ENCODE data around the gene PCBD1.
A peak's percentile ranks its signal among the peaks of the same experiment; 100 is the strongest.
"Not testable (repeated sequence)": the region's sequence is repeated elsewhere in the genome, so short reads cannot be mapped to it uniquely, and the experiment has no call there.

The PCBD1 gene

GRCh38 chr10:70927189-70927943 lies 39.0 kb upstream of the PCBD1 start:
- FAIRE-seq (no peak), DNase-seq (ENCODE audit: insufficient read length) (no peak)
- TF ChIP-seq POLR2AphosphoS5 (IDR thresholded peaks at IDR 0.05; ENCODE audit: low read depth, low read length) (no peak), POLR2A (IDR thresholded peaks at IDR 0.05; ENCODE audit: low read depth, low read length) (no peak), TAF1 (IDR thresholded peaks at IDR 0.05; ENCODE audit: borderline replicate concordance, low read depth, low read length) (no peak)

- FAIRE-seq (no peak), DNase-seq (ENCODE audit: insufficient read length) (no peak)
- no peak for TF ChIP-seq POLR2AphosphoS5 (IDR thresholded peaks at IDR 0.05; ENCODE audit: low read depth, low read length)
- no peak for TF ChIP-seq POLR2A (IDR thresholded peaks at IDR 0.05; ENCODE audit: low read depth, low read length)
- TF ChIP-seq TAF1 (IDR thresholded peaks at IDR 0.05; ENCODE audit: borderline replicate concordance, low read depth, low read length), result no peak
Observed at GRCh38 chr10:70926226-70927000, 38.0 kb upstream of the PCBD1 start.

- DNase-seq (ENCODE audit: insufficient read length), result peak; percentile 73
- no peak for TF ChIP-seq POLR2AphosphoS5 (IDR thresholded peaks at IDR 0.05; ENCODE audit: low read depth, low read length)
- TF ChIP-seq POLR2A (IDR thresholded peaks at IDR 0.05; ENCODE audit: low read depth, low read length), result no peak
- no peak for TF ChIP-seq TAF1 (IDR thresholded peaks at IDR 0.05; ENCODE audit: borderline replicate concordance, low read depth, low read length)
- FAIRE-seq, result peak; percentile 46
Observed at GRCh38 chr10:70925377-70926225, 37.2 kb upstream of the PCBD1 start.

GRCh38 chr10:70923696-70924095 lies 35.3 kb upstream of the PCBD1 start:
- TF ChIP-seq POLR2A (IDR thresholded peaks at IDR 0.05; ENCODE audit: low read depth, low read length), result no peak
- TF ChIP-seq POLR2AphosphoS5 (IDR thresholded peaks at IDR 0.05; ENCODE audit: low read depth, low read length), result no peak
- no peak for TF ChIP-seq TAF1 (IDR thresholded peaks at IDR 0.05; ENCODE audit: borderline replicate concordance, low read depth, low read length)
- DNase-seq (ENCODE audit: insufficient read length) (no peak), FAIRE-seq (no peak)

- TF ChIP-seq POLR2AphosphoS5 (IDR thresholded peaks at IDR 0.05; ENCODE audit: low read depth, low read length) (no peak), TAF1 (IDR thresholded peaks at IDR 0.05; ENCODE audit: borderline replicate concordance, low read depth, low read length) (no peak), POLR2A (IDR thresholded peaks at IDR 0.05; ENCODE audit: low read depth, low read length) (no peak)
- DNase-seq (ENCODE audit: insufficient read length) (no peak), FAIRE-seq (no peak)
Observed at GRCh38 chr10:70921285-70921684, 32.9 kb upstream of the PCBD1 start.

- DNase-seq (ENCODE audit: insufficient read length) (no peak), FAIRE-seq (no peak)
- TF ChIP-seq POLR2A (IDR thresholded peaks at IDR 0.05; ENCODE audit: low read depth, low read length), result no peak
- no peak for TF ChIP-seq TAF1 (IDR thresholded peaks at IDR 0.05; ENCODE audit: borderline replicate concordance, low read depth, low read length)
- no peak for TF ChIP-seq POLR2AphosphoS5 (IDR thresholded peaks at IDR 0.05; ENCODE audit: low read depth, low read length)
Observed at GRCh38 chr10:70920519-70920918, 32.2 kb upstream of the PCBD1 start.

GRCh38 chr10:70919906-70920305 lies 31.5 kb upstream of the PCBD1 start:
- DNase-seq (ENCODE audit: insufficient read length); FAIRE-seq: not testable (repeated sequence)

GRCh38 chr10:70918851-70919530 lies 30.6 kb upstream of the PCBD1 start:
- no peak for DNase-seq (ENCODE audit: insufficient read length)
- no peak for TF ChIP-seq POLR2A (IDR thresholded peaks at IDR 0.05; ENCODE audit: low read depth, low read length)
- TF ChIP-seq POLR2AphosphoS5 (IDR thresholded peaks at IDR 0.05; ENCODE audit: low read depth, low read length), result no peak
- no peak for TF ChIP-seq TAF1 (IDR thresholded peaks at IDR 0.05; ENCODE audit: borderline replicate concordance, low read depth, low read length)
- FAIRE-seq, result no peak

GRCh38 chr10:70917635-70918034 lies 29.3 kb upstream of the PCBD1 start:
- FAIRE-seq, result no peak
- TF ChIP-seq TAF1 (IDR thresholded peaks at IDR 0.05; ENCODE audit: borderline replicate concordance, low read depth, low read length), result no peak
- TF ChIP-seq POLR2A (IDR thresholded peaks at IDR 0.05; ENCODE audit: low read depth, low read length), result no peak
- no peak for TF ChIP-seq POLR2AphosphoS5 (IDR thresholded peaks at IDR 0.05; ENCODE audit: low read depth, low read length)

GRCh38 chr10:70917226-70917625 lies 28.9 kb upstream of the PCBD1 start:
- FAIRE-seq, result no peak
- TF ChIP-seq TAF1 (IDR thresholded peaks at IDR 0.05; ENCODE audit: borderline replicate concordance, low read depth, low read length) (no peak), POLR2AphosphoS5 (IDR thresholded peaks at IDR 0.05; ENCODE audit: low read depth, low read length) (no peak), POLR2A (IDR thresholded peaks at IDR 0.05; ENCODE audit: low read depth, low read length) (no peak)
- DNase-seq (ENCODE audit: insufficient read length), result no peak

More at GRCh38 chr10:70917635-70918034, 29.3 kb upstream of the PCBD1 start:
- no peak for DNase-seq (ENCODE audit: insufficient read length)

GRCh38 chr10:70916241-70916640 lies 27.9 kb upstream of the PCBD1 start:
- no peak for FAIRE-seq

More at GRCh38 chr10:70916241-70916640, 27.9 kb upstream of the PCBD1 start:
- TF ChIP-seq POLR2A (IDR thresholded peaks at IDR 0.05; ENCODE audit: low read depth, low read length) (no peak), TAF1 (IDR thresholded peaks at IDR 0.05; ENCODE audit: borderline replicate concordance, low read depth, low read length) (no peak), POLR2AphosphoS5 (IDR thresholded peaks at IDR 0.05; ENCODE audit: low read depth, low read length) (no peak)
- DNase-seq (ENCODE audit: insufficient read length), result no peak
